K562 (cell line): Measurements from ENCODE around the gene PPL. TPM values are rescaled to one million over a fixed set of nuclear protein-coding genes. Genes with fewer than 3 reads are reported as not detected.

Experiments
- ATAC-seq: fragments of 200-7000 bp; cut with Tn5 transposase; 3 replicates; pipeline ENCODE4 v1.9.1; 2020; ENCODE audit warnings: moderate library complexity
- BruUV-seq: library from RNA; stranded (reverse); fragments of 400-500 nt; replicated peaks from 2 replicates; lab custom pipeline; 2021; lab: Mats Ljungman, UMichigan
- CTCF ChIA-PET: fragments of 300-600 bp; formaldehyde crosslinking; extraction: SDS; loops from one replicate; lab custom pipeline; 2021; ENCODE audit warnings: low intra/inter-chr PET ratio; lab: Yijun Ruan, JAX
- POLR2A ChIA-PET: fragments of 300-600, 350-650 bp; sonication (Branson Sonifier 250); formaldehyde crosslinking; extraction: SDS; loops from one replicate; lab custom pipeline; 2021; ENCODE audit warnings: antibody characterized with exemption, inconsistent platforms; lab: Yijun Ruan, JAX
- DNase-seq, 4 experiments: peaks; one replicate each; pipeline versions ENCODE4 v3.0.0 to v3.0.0-alpha.2; 2011 to 2018; ENCODE audit warnings: low spot score in 3 of 4, mixed read lengths in 3 of 4; ENCODE audit errors: extremely low read depth in 1 of 4
- FAIRE-seq: peaks from 2 replicates; lab custom pipeline; 2011; peaks lifted over from hg19 to GRCh38; lab: Jason Lieb, UNC
- H2AFZ ChIP-seq: 2 replicates; pipeline ENCODE4 v1.6.0; 2011; ENCODE audit warnings: low read depth, low read length, control low read depth, inconsistent platforms
- H3K27ac ChIP-seq: fragments of 200-600 bp; 3 replicates; pipeline ENCODE4 v1.8.0; 2011; ENCODE audit warnings: low read depth, mild to moderate bottlenecking, control low read depth, inconsistent platforms, low read length, moderate library complexity, mixed read lengths; ENCODE audit errors: extremely low read depth
- H3K27me3 ChIP-seq, 2 experiments: fragments of 300-600 bp in 1 of 2; 2 replicates in 1 of 2; 3 replicates in 1 of 2; pipeline versions ENCODE4 v1.6.0 to v1.8.0; 2011; ENCODE audit warnings: inconsistent platforms in 2 of 2, low read length in 2 of 2, mild to moderate bottlenecking in 1 of 2, mixed read lengths in 1 of 2, moderate library complexity in 1 of 2; ENCODE audit not compliant: control insufficient read depth in 2 of 2, insufficient read depth in 2 of 2
- H3K36me3 ChIP-seq: fragments of 300-600 bp; 3 replicates; pipeline ENCODE4 v1.8.0; 2011; ENCODE audit warnings: mild to moderate bottlenecking, low read length, inconsistent platforms; ENCODE audit not compliant: control insufficient read depth, insufficient read depth
- H3K4me1 ChIP-seq, 2 experiments: fragments of 200-600 bp in 1 of 2; replicated peaks in 1 of 2; 2 replicates in 1 of 2; 3 replicates in 1 of 2; pipeline versions ENCODE4 v1.5.1 to v1.8.0; 2011; ENCODE audit warnings: inconsistent platforms in 2 of 2, low read length in 2 of 2, mild to moderate bottlenecking in 1 of 2, mixed read lengths in 1 of 2, moderate library complexity in 1 of 2; ENCODE audit not compliant: control insufficient read depth in 2 of 2, insufficient read depth in 2 of 2
- H3K4me2 ChIP-seq: 2 replicates; pipeline ENCODE4 v1.6.1; 2011; ENCODE audit warnings: low read length, control low read depth, inconsistent platforms, mixed read lengths; ENCODE audit not compliant: insufficient read depth
- H3K4me3 ChIP-seq: fragments of 200-600 bp; sonication (generic), shearing (Covaris generic); 2 replicates; pipeline ENCODE4 v1.5.1; 2016; ENCODE audit warnings: control low read depth, inconsistent platforms
- H3K79me2 ChIP-seq: fragments of 200-600 bp; 3 replicates; pipeline ENCODE4 v1.8.0; 2011; ENCODE audit warnings: low read length, inconsistent platforms; ENCODE audit not compliant: control insufficient read depth, insufficient read depth
- H3K9ac ChIP-seq, 2 experiments: 2 replicates each; pipeline versions ENCODE4 v1.6.0 to v1.6.1; 2011; ENCODE audit warnings: low read depth in 2 of 2, low read length in 2 of 2, control low read depth in 1 of 2, inconsistent platforms in 1 of 2, mild to moderate bottlenecking in 1 of 2, mixed read lengths in 1 of 2; ENCODE audit not compliant: insufficient read depth in 1 of 2
- H3K9me1 ChIP-seq: one replicate; pipeline ENCODE4 v1.6.0; 2011; ENCODE audit warnings: inconsistent platforms, mild to moderate bottlenecking, low read length, moderate library complexity; ENCODE audit not compliant: control insufficient read depth, insufficient read depth
- H3K9me3 ChIP-seq: replicated peaks from 2 replicates; pipeline ENCODE4 v1.5.1; 2011; ENCODE audit warnings: low read depth, low read length, inconsistent platforms; ENCODE audit not compliant: control insufficient read depth, insufficient read depth
- H4K20me1 ChIP-seq: replicated peaks from 2 replicates; pipeline ENCODE4 v1.6.1; 2011; ENCODE audit warnings: low read length, inconsistent platforms, mixed read lengths; ENCODE audit not compliant: control insufficient read depth, insufficient read depth
- ARHGAP35 ChIP-seq: fragments of 450-650 bp; IDR thresholded peaks from 2 replicates; pipeline ENCODE4 v1.6.1; 2018; ENCODE audit not compliant: partially characterized antibody
- BACH1 ChIP-seq: fragments of 200-800 bp; sonication (Bioruptor generic); IDR thresholded peaks from 2 replicates; pipeline ENCODE4 v1.6.1; 2016; ENCODE audit warnings: missing genetic modification characterization, missing compliant biosample characterization
- ELK1 ChIP-seq: sonication (generic); formaldehyde crosslinking; IDR thresholded peaks from 2 replicates; pipeline ENCODE4 v1.8.1; 2022; ENCODE audit warnings: missing genetic modification reagents
- ETV5 ChIP-seq: sonication (generic); formaldehyde crosslinking; IDR thresholded peaks from 2 replicates; pipeline ENCODE4 v1.4.0; 2020; ENCODE audit warnings: low read depth, mild to moderate bottlenecking, missing genetic modification reagents
- HLTF ChIP-seq: fragments of 450-650 bp; IDR thresholded peaks from 2 replicates; pipeline ENCODE4 v1.6.1; 2016
- MAFF ChIP-seq: IDR thresholded peaks from 2 replicates; pipeline ENCODE4 v1.6.1; 2012; ENCODE audit warnings: low read length, improper control_type of control experiment
- MAFG ChIP-seq: fragments of 450-650 bp; conservative IDR thresholded peaks from 2 replicates; pipeline ENCODE4 v1.6.1; 2016; ENCODE audit warnings: missing genetic modification characterization, missing compliant biosample characterization
- MCM7 ChIP-seq, 2 experiments: fragments of 450-650 bp; IDR thresholded peaks; 2 replicates each; pipeline ENCODE4 v1.6.1; 2016 to 2018
- XRCC3 ChIP-seq: fragments of 450-650 bp; IDR thresholded peaks from 2 replicates; pipeline ENCODE4 v1.6.1; 2017; ENCODE audit warnings: mild to moderate bottlenecking, moderate library complexity
- ZFP1 ChIP-seq: fragments of 450-650 bp; formaldehyde crosslinking; IDR thresholded peaks from 2 replicates; pipeline ENCODE4 v1.4.0; 2020; ENCODE audit warnings: mild to moderate bottlenecking, mixed read lengths
- ZNF197 ChIP-seq: fragments of 200-800 bp; sonication (Bioruptor generic); IDR thresholded peaks from 2 replicates; pipeline ENCODE4 v1.6.1; 2016; ENCODE audit warnings: low read depth, missing genetic modification characterization, missing compliant biosample characterization
- ZNF280A ChIP-seq: fragments of 450-650 bp; IDR thresholded peaks from 2 replicates; pipeline ENCODE4 v1.6.1; 2018; ENCODE audit warnings: mild to moderate bottlenecking, low read depth; ENCODE audit not compliant: partially characterized antibody
- ZNF316 ChIP-seq: fragments of 450-650 bp; IDR thresholded peaks from 2 replicates; pipeline ENCODE4 v1.6.1; 2016
- ZNF778 ChIP-seq: fragments of 450-650 bp; formaldehyde crosslinking; IDR thresholded peaks from 2 replicates; pipeline ENCODE4 v1.4.0; 2020; ENCODE audit warnings: mild to moderate bottlenecking, moderate library complexity
- WGBS: fragments of 100-300 bp; shearing (Covaris generic); methylation state at CpG from one replicate; pipeline ENCODE4 v1.1.6; 2016; ENCODE audit warnings: low coverage, mixed read lengths; ENCODE audit not compliant: insufficient coverage; ENCODE audit errors: missing lambda C conversion rate; 5-methylcytosine and 5-hydroxymethylcytosine counted together
- in situ Hi-C: fragments of 300-500 bp; cut with MboI; formaldehyde crosslinking; loops from 4 replicates; pipeline ENCODE4 v1.15.0; 2018; ENCODE audit warnings: inconsistent platforms, mixed read lengths
- intact Hi-C: fragments of 100-400 bp; cut with micrococcal nuclease; formaldehyde crosslinking; loops from 2 replicates; pipeline ENCODE4 v1.14.2; 2022
- polyA plus RNA-seq, 8 experiments: library from polyadenylated mRNA; depleted of rRNA in 4 of 8; stranded (reverse) in 5 of 8; unstranded in 3 of 8; fragments of >200 nt; fragmentation: Nextera tagmentation in 2 of 8; fragmentation: Illumina TruSeq in 1 of 8; extraction: Ambion mirVana in 2 of 8; extraction: Trizol in 1 of 8; gene quantifications; 2 replicates each; pipeline versions ENCODE4 v1.2.1 to v1.2.3, GENCODE V29; 2011 to 2014; ENCODE audit warnings: inconsistent platforms in 1 of 8, missing spikeins in 1 of 8
- total RNA-seq, 7 experiments: library from RNA; depleted of rRNA in 6 of 7; stranded (reverse); fragments of >200 nt in 6 of 7; fragmentation: Illumina TruSeq in 2 of 7; extraction: Trizol in 2 of 7; gene quantifications; 2 replicates each; pipeline versions ENCODE4 v1.2.1 to v1.2.3, GENCODE V29; 2011 to 2021; ENCODE audit warnings: low replicate concordance in 1 of 7
- TF ChIP-seq, protein P1 (sequence below), 2 experiments: fragments of 450-650 bp; conservative IDR thresholded peaks; 2 replicates each; pipeline ENCODE4 v1.6.1; 2017; ENCODE audit warnings: mild to moderate bottlenecking in 2 of 2, moderate library complexity in 2 of 2
- TF ChIP-seq, protein P2 (sequence below): fragments of 450-650 bp; IDR thresholded peaks from 2 replicates; pipeline ENCODE4 v1.6.1; 2016

Gene PPL
- total and polyA plus RNA-seq, 9 of the 15 experiments (the other 6 are each of a cell fraction or from before 2014, with no cell fraction given): 0.01 to 0.15 (median 0.07) TPM; not detected in 3

GRCh38 chr16:4911970-4912386 is 25.0 kb downstream of the PPL start:
- ATAC-seq: no peak
- BruUV-seq: no TSS peak
- FAIRE-seq: no peak
- Histone ChIP-seq H3K79me2 (no peaks in the 10 kb centered on the region), H3K27ac (no peak overlapping the region), H3K9me1 (no peaks in the 10 kb centered on the region), H3K36me3 (no peaks in the 10 kb centered on the region), H3K9me3 (no peaks in the 10 kb centered on the region), H3K4me1 (peaks cover 0 to 4% of the 10 kb centered on the region in 2 experiments; a peak in 1 of 5 replicates), H3K9ac (no peak overlapping the region), H3K4me3 (no peak overlapping the region), H3K4me2 (no peak overlapping the region), H4K20me1 (no peaks in the 10 kb centered on the region), H2AFZ (no peak overlapping the region), H3K27me3 (peaks cover 4 to 26% of the 10 kb centered on the region in 2 experiments; a peak in 3 of 5 replicates)
- POLR2A ChIA-PET: interaction anchor here (0.8 to 2.0 kb wide), 3 partner anchors 9 to 26 kb away, joined by 3 to 7 read pairs (median 6); no protein-coding TSS in a partner anchor
- WGBS: 12% methylated on average over 6 of the region's 6 CpGs
- no peak for DNase-seq
- CTCF ChIA-PET: no interaction called here
- in situ Hi-C loops: no loop called here
- intact Hi-C loops: no loop called here
- TF ChIP-seq ARHGAP35 (no peak), ZFP1 (CRISPR knock-in tag) (no peak), HLTF (no peak), MAFF (0 out of 2 replicates have a peak, but pooled peaks have one; percentile 3), BACH1 (tag) (no peak), MCM7 (IDR thresholded peaks at IDR 0.05) (no peak), ZNF197 (CRISPR knock-in tag) (no peak), ZNF316 (peak; percentile 46; the same call in 1 of the 2 replicates), MAFG (tag) (peak; percentile 24; the same call in 1 of the 2 replicates), ETV5 (no peak), ELK1 (no peak), ZNF280A (no peak), ZNF778 (CRISPR knock-in tag) (no peak), XRCC3 (no peak)
- TF ChIP-seq, protein P1, sequence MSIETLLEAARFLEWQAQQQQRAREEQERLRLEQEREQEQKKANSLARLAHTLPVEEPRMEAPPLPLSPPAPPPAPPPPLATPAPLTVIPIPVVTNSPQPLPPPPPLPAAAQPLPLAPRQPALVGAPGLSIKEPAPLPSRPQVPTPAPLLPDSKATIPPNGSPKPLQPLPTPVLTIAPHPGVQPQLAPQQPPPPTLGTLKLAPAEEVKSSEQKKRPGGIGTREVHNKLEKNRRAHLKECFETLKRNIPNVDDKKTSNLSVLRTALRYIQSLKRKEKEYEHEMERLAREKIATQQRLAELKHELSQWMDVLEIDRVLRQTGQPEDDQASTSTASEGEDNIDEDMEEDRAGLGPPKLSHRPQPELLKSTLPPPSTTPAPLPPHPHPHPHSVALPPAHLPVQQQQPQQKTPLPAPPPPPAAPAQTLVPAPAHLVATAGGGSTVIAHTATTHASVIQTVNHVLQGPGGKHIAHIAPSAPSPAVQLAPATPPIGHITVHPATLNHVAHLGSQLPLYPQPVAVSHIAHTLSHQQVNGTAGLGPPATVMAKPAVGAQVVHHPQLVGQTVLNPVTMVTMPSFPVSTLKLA (conservative IDR thresholded peaks at IDR 0.05): 0 out of 4 replicates have a peak, but pooled peaks of 1 of the 2 experiments have one; percentile 35
- TF ChIP-seq, protein P2, sequence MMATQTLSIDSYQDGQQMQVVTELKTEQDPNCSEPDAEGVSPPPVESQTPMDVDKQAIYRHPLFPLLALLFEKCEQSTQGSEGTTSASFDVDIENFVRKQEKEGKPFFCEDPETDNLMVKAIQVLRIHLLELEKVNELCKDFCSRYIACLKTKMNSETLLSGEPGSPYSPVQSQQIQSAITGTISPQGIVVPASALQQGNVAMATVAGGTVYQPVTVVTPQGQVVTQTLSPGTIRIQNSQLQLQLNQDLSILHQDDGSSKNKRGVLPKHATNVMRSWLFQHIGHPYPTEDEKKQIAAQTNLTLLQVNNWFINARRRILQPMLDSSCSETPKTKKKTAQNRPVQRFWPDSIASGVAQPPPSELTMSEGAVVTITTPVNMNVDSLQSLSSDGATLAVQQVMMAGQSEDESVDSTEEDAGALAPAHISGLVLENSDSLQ: peak; percentile 30
